ENCODE data around the gene ENTPD8.
"Not testable (repeated sequence)": the region's sequence is repeated elsewhere in the genome, so short reads cannot be mapped to it uniquely, and the experiment has no call there.

Gene ENTPD8

GRCh38 chr9:137410236-137410890, 30.8 kb downstream of the ENTPD8 start:
- DNase-seq = not testable (repeated sequence)

GRCh38 chr9:137409515-137409914, 31.6 kb downstream of the ENTPD8 start:
- no peak for DNase-seq

DNA sequence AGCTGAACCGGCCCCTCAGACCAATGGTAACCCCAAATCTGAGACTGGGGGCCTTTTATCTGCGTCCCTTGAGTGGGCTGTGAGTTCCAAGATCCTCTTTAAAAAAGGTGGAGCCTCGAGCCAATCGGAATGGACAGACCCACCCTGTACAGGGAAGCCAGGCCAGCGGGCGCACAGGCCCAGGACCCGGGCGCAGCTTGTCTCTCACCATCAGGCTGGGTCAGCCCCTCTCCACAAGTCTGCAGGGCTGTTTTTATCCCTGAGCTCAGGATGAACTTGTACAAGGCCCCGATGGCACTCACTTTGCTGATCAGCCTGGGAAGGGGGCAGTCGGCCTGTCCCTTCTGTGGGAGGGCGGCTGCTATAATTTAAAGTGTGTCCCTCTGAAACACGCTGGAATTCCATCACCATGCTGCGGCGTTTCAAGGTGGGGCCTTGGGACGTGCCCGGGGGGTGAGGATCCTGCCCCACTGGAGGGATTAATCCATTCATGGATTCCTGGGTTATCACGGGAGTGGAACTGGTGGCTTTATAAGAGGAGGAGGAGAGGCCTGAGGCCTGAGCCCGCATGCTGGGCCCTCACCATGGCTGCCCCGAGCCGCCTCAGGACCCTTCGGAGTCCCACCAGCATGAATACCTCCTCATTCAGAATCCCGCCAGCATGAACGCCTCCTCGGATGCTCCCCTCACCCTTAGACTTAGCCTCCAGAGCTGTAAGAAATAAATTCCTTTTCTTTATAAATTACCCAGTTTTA, 32.3 kb downstream of the ENTPD8 start:
- DNase-seq = no peak

DNA sequence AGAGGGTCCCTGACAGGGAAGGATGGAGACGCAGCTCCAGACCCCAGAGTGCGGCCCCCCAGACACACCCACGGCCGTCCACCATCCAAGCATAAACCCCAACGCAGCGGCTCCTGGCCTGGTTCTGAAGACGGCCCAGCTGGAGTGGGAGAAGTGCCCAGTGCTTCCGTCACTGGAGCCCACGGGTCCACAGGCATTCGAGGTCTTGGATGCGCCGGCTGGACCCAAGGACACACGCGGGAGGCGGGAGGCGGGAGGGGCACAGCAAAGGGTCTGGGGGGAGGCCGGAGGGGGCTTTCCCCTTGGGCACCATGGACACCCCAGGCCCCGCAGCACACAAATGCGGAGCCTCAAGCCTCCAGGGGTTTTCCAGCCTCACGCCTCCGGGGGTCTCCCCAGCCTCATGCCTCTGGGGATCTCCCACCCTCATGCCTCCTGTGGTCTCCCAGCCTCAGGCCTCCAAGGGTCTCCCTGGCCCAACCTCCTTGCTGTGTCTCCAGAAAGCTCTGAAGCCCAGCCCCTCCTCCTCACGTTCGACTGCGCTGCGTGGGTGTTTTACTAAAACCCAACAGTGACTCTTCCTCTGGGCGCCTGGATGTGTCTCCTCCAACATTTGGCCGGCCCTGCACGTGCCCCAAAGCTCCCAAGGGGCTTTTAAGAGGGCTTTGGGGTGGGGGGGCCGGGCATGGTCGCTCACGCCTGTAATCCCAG, 33.4 kb downstream of the ENTPD8 start:
- no peak for DNase-seq

GRCh38 chr9:137406876-137407589, 34.1 kb downstream of the ENTPD8 start:
- peak; percentile 67 to 81 for DNase-seq

DNA sequence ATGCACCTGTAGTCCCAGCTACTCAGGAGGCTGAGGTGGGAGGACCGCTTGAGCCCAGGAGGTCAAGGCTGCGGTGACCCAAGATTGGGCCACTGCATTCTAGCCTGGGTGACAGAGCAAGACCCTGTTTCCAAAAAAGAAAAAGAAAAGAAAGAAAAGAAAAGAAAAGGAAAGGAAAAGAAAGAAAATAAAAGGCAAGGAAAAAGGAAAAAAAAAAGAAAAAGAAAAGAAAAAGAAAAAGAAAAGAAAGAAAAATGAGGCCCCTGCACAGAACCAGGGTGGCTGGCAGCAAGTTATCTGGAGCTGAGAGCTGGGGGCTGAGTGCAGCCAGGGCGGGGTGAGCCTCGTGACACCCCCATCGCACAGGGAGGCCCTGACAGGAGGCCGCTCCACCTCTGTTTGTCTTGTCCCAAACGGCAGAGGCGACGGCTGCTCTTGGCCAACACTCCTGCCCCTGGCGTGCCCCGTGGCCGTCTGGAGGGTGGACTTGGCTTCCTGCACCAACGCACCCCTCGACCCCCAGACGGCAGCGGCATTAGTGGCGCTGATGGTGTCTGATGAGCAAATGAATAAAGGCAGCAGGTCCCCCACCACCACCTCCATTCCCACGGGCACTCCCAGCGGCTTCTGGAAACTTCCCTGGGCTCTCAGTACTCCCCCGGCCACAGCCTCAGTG, 34.9 kb downstream of the ENTPD8 start:
- no peak for DNase-seq

- no peak for DNase-seq
Measured at GRCh38 chr9:137405677-137406081, 35.5 kb downstream of the ENTPD8 start.

GRCh38 chr9:137404961-137405567, 36.1 kb downstream of the ENTPD8 start:
- no peak for DNase-seq

DNA sequence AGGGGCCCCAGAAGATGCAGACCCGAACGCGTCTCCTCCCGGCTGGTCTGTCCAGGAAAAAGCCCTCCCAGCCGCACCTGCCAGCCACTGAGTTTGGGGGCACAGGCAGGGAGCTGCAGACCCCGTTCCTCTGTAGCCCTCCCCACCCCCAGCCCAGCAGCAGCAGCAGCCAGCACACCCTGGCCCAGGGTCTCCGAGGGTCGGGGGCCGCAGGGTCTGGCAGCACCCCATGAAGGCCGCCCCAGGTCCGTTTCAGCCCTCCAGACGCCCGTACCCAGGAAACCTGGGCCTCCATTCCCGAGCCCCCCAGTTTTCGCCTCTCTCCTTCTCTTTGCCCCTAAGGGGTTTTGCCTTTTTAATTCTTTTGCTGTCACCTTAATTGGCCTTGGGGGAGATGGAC, 37.9 kb downstream of the ENTPD8 start:
- DNase-seq = no peak

DNA sequence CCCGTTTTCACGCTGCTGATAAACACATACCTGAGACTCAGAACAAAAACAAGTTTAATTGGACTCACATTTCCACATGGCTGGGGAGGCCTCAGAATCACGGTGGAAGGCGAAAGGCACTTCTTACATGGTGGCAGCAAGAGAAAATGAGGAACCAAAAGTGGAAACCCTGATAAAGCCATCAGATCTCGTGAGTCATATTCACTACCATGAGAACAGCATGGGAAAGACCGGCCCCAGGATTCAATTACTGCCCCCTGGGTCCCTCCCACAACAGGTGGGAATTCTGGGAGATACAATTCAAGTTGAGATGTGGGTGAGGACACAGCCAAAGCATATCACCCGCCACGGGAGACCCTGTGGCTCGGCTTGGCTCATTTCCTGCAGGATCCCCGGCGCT, 38.4 kb downstream of the ENTPD8 start:
- DNase-seq = no peak

DNA sequence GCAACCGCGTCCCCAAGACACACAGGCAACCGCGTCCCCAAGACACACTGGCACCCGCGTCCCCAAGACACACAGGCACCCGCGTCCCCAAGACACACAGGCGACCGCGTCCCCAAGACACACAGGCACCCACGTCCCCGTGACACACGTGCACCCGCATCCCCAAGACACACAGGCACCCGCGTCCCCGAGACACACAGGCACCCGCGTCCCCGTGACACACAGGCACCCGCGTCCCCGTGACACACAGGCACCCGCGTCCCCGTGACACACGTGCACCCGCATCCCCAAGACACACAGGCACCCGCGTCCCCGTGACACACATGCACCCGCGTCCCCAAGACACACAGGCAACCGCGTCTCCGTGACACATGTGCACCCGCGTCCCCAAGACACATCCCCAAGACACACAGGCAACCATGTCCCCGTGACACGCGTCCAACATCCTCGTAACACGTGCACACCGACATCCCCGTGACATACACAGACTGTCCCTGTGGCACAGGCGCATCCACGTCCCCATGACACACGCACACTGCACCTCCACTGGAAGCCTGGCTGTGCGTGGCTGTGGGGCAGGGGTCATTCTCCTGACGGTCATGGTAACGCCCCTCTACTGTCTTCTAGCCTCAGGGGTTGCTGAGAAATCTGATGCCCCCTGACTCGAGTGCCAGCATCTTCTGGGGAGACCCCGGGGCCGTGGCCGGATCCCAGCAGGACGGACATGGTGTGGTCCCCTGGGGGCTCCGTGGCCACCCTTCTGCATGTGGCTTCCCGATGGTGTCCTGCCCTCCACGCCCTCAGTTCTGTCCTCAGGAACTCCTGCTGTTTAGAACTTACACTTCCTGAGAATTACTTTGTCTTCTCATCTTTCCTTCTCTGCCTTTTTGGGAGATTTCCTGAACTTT, 42.3 kb downstream of the ENTPD8 start:
- DNase-seq = no peak

DNA sequence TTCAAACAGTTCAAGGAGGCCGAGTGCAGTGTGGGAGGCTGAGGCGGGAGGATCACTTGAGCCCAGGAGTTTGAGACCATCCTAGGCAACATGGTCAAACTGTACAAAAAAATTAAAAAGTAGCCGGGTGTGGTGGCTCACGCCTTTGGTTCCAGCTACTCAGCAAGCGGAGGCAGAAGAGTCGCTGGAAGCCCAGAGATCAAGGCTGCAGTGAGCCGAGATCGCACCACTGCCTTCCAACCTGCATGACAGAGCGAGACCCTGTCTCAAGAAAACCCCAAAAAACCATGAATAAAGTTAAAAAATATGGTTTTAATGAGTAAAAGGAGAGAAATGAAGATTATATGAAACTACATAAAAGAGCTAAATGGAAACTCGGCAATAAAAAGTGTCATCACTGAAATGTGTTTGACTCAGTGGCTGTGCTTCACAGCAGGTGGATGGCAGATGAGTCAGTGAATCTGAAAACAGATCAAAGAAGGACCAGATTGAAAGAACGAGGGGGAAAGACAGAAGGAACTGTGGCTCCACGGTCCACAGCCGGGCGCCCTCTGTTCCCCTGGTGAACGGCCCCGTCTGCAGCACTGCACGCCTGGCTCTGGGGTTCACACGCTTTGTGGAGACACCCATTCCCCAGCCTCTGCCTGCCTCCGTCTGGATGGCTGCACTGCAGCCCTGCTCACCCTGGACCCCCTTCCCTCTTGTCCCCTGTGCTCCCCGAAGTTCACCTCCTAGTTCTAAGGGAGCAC, 43.3 kb downstream of the ENTPD8 start:
- DNase-seq = peak; percentile 52 to 65

DNA sequence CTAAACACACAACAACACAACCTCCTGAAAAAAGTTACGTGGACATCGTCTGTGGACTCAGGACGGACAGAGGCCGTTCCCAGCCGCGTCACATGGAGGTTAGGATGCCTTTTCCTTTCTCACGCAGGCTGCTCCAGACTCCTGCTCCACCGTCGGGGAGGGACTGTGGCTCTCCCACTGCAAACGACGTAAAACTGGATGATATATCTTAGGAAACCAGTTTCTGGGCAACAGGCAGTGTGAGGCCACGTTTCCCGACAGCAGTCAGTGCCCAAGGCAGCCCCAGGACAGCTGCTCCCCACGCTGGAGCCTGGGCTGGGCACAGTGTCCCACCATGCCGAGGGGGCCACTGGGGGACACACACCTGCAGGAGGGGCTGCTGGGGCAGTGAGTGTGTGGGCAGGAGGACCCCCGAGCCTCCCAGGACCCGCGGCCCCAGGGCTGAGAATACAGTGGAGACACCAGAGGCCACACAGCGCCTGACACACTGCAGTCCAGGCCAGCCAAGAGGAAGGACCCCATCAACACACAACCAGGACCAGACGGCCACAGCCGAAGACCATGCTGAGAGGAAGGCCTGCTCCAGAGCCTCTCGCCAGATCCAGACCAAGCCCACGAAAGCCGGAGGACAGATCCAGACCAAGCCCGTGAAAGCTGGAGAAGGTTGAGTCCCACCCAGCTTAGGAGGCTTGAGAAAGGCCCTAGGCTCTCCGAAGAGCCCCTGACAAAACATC, 44.4 kb downstream of the ENTPD8 start:
- no peak for DNase-seq

- no peak for DNase-seq
Measured at GRCh38 chr9:137396227-137396626, 44.9 kb downstream of the ENTPD8 start.

- DNase-seq = no peak
Measured at GRCh38 chr9:137395666-137396010, 45.5 kb downstream of the ENTPD8 start.

GRCh38 chr9:137394866-137395665, 46.1 kb downstream of the ENTPD8 start:
- DNase-seq = no peak

- no peak for DNase-seq
Measured at GRCh38 chr9:137393176-137394150, 47.7 kb downstream of the ENTPD8 start.

Measured in stimulated activated CD4-positive, alpha-beta T cell treated with anti-CD3 and anti-CD28 coated beads, Interleukin-2, amount 100 ng/mL, for 24 hours (primary cell).